Endothelial cell of umbilical vein (primary cell): ENCODE results near the gene ADM2. TPM values are rescaled to one million over a fixed set of nuclear protein-coding genes. Genes with fewer than 3 reads are reported as not detected.

Source experiments
- BruUV-seq: library from RNA; stranded (reverse); fragments of 400-500 nt; replicated peaks from 2 replicates; lab custom pipeline; 2021; lab: Mats Ljungman, UMichigan
- CTCF ChIA-PET: fragments of 300-600, 350-600 bp; sonication (Branson Sonifier 250); formaldehyde crosslinking; loops from one replicate; lab custom pipeline; 2021; ENCODE audit warnings: antibody characterized with exemption, inconsistent platforms; lab: Charles Lee
- POLR2A ChIA-PET: fragments of 300-600, 350-600 bp; sonication (Branson Sonifier 250); formaldehyde crosslinking; loops from one replicate; lab custom pipeline; 2021; ENCODE audit warnings: antibody characterized with exemption, inconsistent platforms; lab: Charles Lee
- DNase-seq: peaks from one replicate; pipeline ENCODE4 v3.0.0-alpha.2; 2011; ENCODE audit warnings: low read depth, low spot score
- FAIRE-seq: peaks from 2 replicates; lab custom pipeline; 2011; peaks lifted over from hg19 to GRCh38; lab: Jason Lieb, UNC
- H2AFZ ChIP-seq: 2 replicates; pipeline ENCODE4 v1.6.0; 2012; ENCODE audit warnings: low read depth, low read length, control low read depth, inconsistent platforms
- H3K27ac ChIP-seq: 2 replicates; pipeline ENCODE4 v1.5.1; 2011; ENCODE audit warnings: low read depth, mild to moderate bottlenecking, control low read depth, low read length, moderate library complexity; ENCODE audit not compliant: insufficient read depth
- H3K27me3 ChIP-seq, 2 experiments: 2 replicates each; pipeline versions ENCODE4 v1.6.0 to v1.6.1; 2011; ENCODE audit warnings: low read length in 2 of 2, mixed read lengths in 1 of 2; ENCODE audit not compliant: control insufficient read depth in 2 of 2, insufficient read depth in 2 of 2
- H3K36me3 ChIP-seq, 2 experiments: 2 replicates in 1 of 2; 3 replicates in 1 of 2; pipeline ENCODE4 v1.5.1; 2011; ENCODE audit warnings: low read length in 2 of 2, mild to moderate bottlenecking in 1 of 2, moderate library complexity in 1 of 2; ENCODE audit not compliant: control insufficient read depth in 2 of 2, insufficient read depth in 2 of 2; ENCODE audit errors: extremely low read depth in 1 of 2
- H3K4me1 ChIP-seq: 3 replicates; pipeline ENCODE4 v1.5.1; 2011; ENCODE audit warnings: mild to moderate bottlenecking, low read length; ENCODE audit not compliant: control insufficient read depth, insufficient read depth; ENCODE audit errors: extremely low read depth
- H3K4me2 ChIP-seq: 2 replicates; pipeline ENCODE4 v1.6.1; 2011; ENCODE audit warnings: low read length, control low read depth, mixed read lengths; ENCODE audit not compliant: insufficient read depth
- H3K4me3 ChIP-seq, 3 experiments: fragments of 200-600 bp in 1 of 3; sonication (generic), shearing (Covaris generic) in 1 of 3; replicated peaks in 1 of 3; 2 replicates each; pipeline ENCODE4 v1.5.1; 2011 to 2016; ENCODE audit warnings: control low read depth in 3 of 3, low read length in 3 of 3, mild to moderate bottlenecking in 2 of 3, inconsistent platforms in 1 of 3, low read depth in 1 of 3, moderate library complexity in 1 of 3; ENCODE audit not compliant: insufficient read depth in 1 of 3
- H3K79me2 ChIP-seq: 2 replicates; pipeline ENCODE4 v1.6.0; 2012; ENCODE audit warnings: low read length, inconsistent platforms; ENCODE audit not compliant: control insufficient read depth, insufficient read depth
- H3K9ac ChIP-seq: replicated peaks from 2 replicates; pipeline ENCODE3; 2011; ENCODE audit warnings: low read length, control low read depth; ENCODE audit not compliant: insufficient read depth; ENCODE audit errors: extremely low read depth
- H3K9me1 ChIP-seq: replicated peaks from 3 replicates; pipeline ENCODE4 v1.6.0; 2011; ENCODE audit warnings: mild to moderate bottlenecking, low read length; ENCODE audit not compliant: control insufficient read depth, insufficient read depth; ENCODE audit errors: extremely low read depth
- H3K9me3 ChIP-seq: replicated peaks from 2 replicates; pipeline ENCODE4 v1.5.1; 2012; ENCODE audit warnings: low read length, inconsistent platforms; ENCODE audit not compliant: control insufficient read depth, insufficient read depth
- H4K20me1 ChIP-seq: replicated peaks from 2 replicates; pipeline ENCODE3; 2011; ENCODE audit warnings: mild to moderate bottlenecking, low read length; ENCODE audit not compliant: control insufficient read depth, insufficient read depth; ENCODE audit errors: extremely low read depth
- CTCF ChIP-seq, 2 donors: IDR thresholded peaks; 1 replicate in 1 of 2; 2 replicates in 1 of 2; pipeline ENCODE4 v1.5.1; 2011; ENCODE audit warnings: low read length in 2 of 2, mild to moderate bottlenecking in 2 of 2, moderate library complexity in 2 of 2, control low read depth in 1 of 2, inconsistent platforms in 1 of 2, low read depth in 1 of 2; ENCODE audit not compliant: insufficient read depth in 1 of 2; ENCODE audit errors: extremely low read depth in 1 of 2
- EZH2 ChIP-seq: IDR thresholded peaks from 2 replicates; pipeline ENCODE4 v1.6.1; 2012; ENCODE audit warnings: borderline replicate concordance, low read depth, mild to moderate bottlenecking, moderate library complexity, low read length, inconsistent platforms; ENCODE audit not compliant: severe bottlenecking
- FOS ChIP-seq: IDR thresholded peaks from 2 replicates; pipeline ENCODE4 v1.6.1; 2011; ENCODE audit warnings: mild to moderate bottlenecking, low read length, moderate library complexity, borderline replicate concordance; ENCODE audit not compliant: insufficient read depth
- GATA2 ChIP-seq: IDR thresholded peaks from 2 replicates; pipeline ENCODE4 v1.7.0; 2011; ENCODE audit warnings: low read depth, mild to moderate bottlenecking, moderate library complexity, mixed read lengths, low read length; ENCODE audit not compliant: insufficient read length, insufficient read depth
- JUN ChIP-seq: IDR thresholded peaks from 2 replicates; pipeline ENCODE4 v1.6.1; 2011; ENCODE audit warnings: borderline replicate concordance, low read depth; ENCODE audit not compliant: insufficient read length, insufficient read depth
- MAX ChIP-seq: IDR thresholded peaks from 2 replicates; pipeline ENCODE4 v1.6.1; 2011; ENCODE audit not compliant: insufficient read depth, insufficient read length
- MYC ChIP-seq: IDR thresholded peaks from one replicate; pipeline ENCODE4 v1.6.1; 2011; ENCODE audit warnings: mild to moderate bottlenecking, low read depth, low read length
- POLR2A ChIP-seq: IDR thresholded peaks from 2 replicates; pipeline ENCODE4 v1.6.1; 2012; ENCODE audit warnings: low read depth, mild to moderate bottlenecking, control low read depth, low read length
- POLR2AphosphoS5 ChIP-seq: IDR thresholded peaks from 2 replicates; pipeline ENCODE4 v1.6.1; 2012; ENCODE audit warnings: low read depth, mild to moderate bottlenecking, control low read depth, low read length, moderate library complexity; ENCODE audit not compliant: insufficient read depth
- dilution Hi-C: fragments of 300-500 bp; cut with MboI; formaldehyde crosslinking; loops from one replicate; pipeline ENCODE4 v1.15.0; 2019; ENCODE audit warnings: low sequenced_read_pairs; ENCODE audit not compliant: extremely low pct_ligation_motif_present
- intact Hi-C: fragments of 100-400 bp; cut with micrococcal nuclease; formaldehyde crosslinking; loops from one replicate; pipeline ENCODE4 v1.10.0; 2022
- polyA plus RNA-seq, 4 experiments: library from polyadenylated mRNA; depleted of rRNA in 3 of 4; stranded (reverse) in 3 of 4; unstranded in 1 of 4; fragments of >200 nt; gene quantifications; 2 replicates each; pipeline versions ENCODE4 v1.2.1 to v1.2.3, GENCODE V29; 2011 to 2012; ENCODE audit warnings: missing spikeins in 1 of 4
- total RNA-seq: library from RNA; stranded (reverse); gene quantifications from 2 replicates; pipeline ENCODE4 v1.2.3, GENCODE V29; 2021

The ADM2 gene
- total and polyA plus RNA-seq, 2 donors (not counting 3 experiments of a cell fraction or from before 2014, with no cell fraction given), result 0.28 to 1.5 TPM

- dilution Hi-C loops, result no loop called here
- peaks cover 10 to 22% of the 10 kb centered on the region in 2 experiments for H3K27me3 ChIP-seq
- H3K79me2 ChIP-seq, result no peaks in the 10 kb centered on the region
- no TSS peak for BruUV-seq
- no peaks in the 10 kb centered on the region for H3K36me3 ChIP-seq
- FAIRE-seq (no peak), DNase-seq (no peak)
- no peaks in the 10 kb centered on the region for H3K4me1 ChIP-seq
- ChIA-PET POLR2A (no interaction called here), CTCF (interaction anchor here (0.7 to 2.6 kb wide), 2 partner anchors 14 to 244 kb away, joined by 4 to 17 read pairs; no protein-coding TSS in a partner anchor)
- intact Hi-C loops, result no loop called here
- H2AFZ ChIP-seq, result no peak overlapping the region
- no peak overlapping the region for H3K27ac ChIP-seq
- H3K4me3 ChIP-seq, result no peak overlapping the region
- no peaks in the 10 kb centered on the region for H3K9me3 ChIP-seq
- H3K4me2 ChIP-seq, result no peak overlapping the region
- no peaks in the 10 kb centered on the region for H4K20me1 ChIP-seq
- no peaks in the 10 kb centered on the region for H3K9me1 ChIP-seq
- no peak overlapping the region for H3K9ac ChIP-seq
- TF ChIP-seq JUN (no peak), CTCF (IDR thresholded peaks at IDR 0.05; ENCODE audit: extremely low read depth in 1 of 2, insufficient read depth in 1 of 2, low read depth in 1 of 2, low read length in 2 of 2) (no peak), MAX (no peak), MYC (no peak), EZH2 (no peak), POLR2A (no peak), POLR2AphosphoS5 (no peak), FOS (no peak), GATA2 (no peak)
Observed at GRCh38 chr22:50483977-50484853, 2.9 kb downstream of the ADM2 start.
